Cardiac fibroblast (primary cell): ENCODE data around the gene BTNL2.

Source experiments
- DNase-seq, 2 donors: peaks; one replicate each; pipeline versions ENCODE4 v3.0.0 to v3.0.0-alpha.2; 2010; ENCODE audit warnings: low read depth in 2 of 2
- H3K4me3 ChIP-seq, 2 donors: replicated peaks in 1 of 2; 1 replicate in 1 of 2; 2 replicates in 1 of 2; pipeline ENCODE4 v1.5.1; 2011; ENCODE audit warnings: low read depth in 2 of 2, low read length in 2 of 2, mild to moderate bottlenecking in 2 of 2, moderate library complexity in 1 of 2
- TF ChIP-seq, protein P1 (sequence below): IDR thresholded peaks from one replicate; pipeline ENCODE4 v1.5.1; 2011; ENCODE audit warnings: low read depth, mild to moderate bottlenecking, low read length, inconsistent platforms

BTNL2 gene

DNA sequence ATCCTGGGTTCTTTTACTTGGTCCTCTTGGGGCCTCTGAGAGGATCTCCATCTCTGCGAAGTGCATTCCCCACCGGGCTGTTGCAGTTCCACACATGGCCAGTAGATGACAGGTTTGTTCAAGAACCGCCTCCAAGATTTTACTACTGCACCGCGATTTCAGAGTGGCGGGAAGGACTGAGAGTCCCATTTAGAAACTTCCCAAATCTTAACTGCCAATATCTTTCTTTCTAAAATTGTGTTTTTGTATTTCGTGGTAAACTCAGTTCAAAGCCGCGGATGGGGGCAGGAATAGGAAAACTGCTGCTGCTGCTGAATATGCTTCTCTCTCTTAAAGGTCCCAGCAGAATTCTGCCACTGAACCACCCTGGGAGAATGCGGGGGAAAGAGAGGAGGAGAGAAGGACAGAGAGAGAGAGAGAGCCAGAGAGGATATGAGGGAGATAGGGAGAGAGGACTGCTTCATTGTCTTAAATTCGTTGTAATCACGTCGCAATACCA is 8.6 kb upstream of the BTNL2 start:
- DNase-seq = peak; percentile 76 to 81
- no peak overlapping the region for H3K4me3 ChIP-seq
- TF ChIP-seq, protein P1, sequence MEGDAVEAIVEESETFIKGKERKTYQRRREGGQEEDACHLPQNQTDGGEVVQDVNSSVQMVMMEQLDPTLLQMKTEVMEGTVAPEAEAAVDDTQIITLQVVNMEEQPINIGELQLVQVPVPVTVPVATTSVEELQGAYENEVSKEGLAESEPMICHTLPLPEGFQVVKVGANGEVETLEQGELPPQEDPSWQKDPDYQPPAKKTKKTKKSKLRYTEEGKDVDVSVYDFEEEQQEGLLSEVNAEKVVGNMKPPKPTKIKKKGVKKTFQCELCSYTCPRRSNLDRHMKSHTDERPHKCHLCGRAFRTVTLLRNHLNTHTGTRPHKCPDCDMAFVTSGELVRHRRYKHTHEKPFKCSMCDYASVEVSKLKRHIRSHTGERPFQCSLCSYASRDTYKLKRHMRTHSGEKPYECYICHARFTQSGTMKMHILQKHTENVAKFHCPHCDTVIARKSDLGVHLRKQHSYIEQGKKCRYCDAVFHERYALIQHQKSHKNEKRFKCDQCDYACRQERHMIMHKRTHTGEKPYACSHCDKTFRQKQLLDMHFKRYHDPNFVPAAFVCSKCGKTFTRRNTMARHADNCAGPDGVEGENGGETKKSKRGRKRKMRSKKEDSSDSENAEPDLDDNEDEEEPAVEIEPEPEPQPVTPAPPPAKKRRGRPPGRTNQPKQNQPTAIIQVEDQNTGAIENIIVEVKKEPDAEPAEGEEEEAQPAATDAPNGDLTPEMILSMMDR = peak; percentile 98

DNA sequence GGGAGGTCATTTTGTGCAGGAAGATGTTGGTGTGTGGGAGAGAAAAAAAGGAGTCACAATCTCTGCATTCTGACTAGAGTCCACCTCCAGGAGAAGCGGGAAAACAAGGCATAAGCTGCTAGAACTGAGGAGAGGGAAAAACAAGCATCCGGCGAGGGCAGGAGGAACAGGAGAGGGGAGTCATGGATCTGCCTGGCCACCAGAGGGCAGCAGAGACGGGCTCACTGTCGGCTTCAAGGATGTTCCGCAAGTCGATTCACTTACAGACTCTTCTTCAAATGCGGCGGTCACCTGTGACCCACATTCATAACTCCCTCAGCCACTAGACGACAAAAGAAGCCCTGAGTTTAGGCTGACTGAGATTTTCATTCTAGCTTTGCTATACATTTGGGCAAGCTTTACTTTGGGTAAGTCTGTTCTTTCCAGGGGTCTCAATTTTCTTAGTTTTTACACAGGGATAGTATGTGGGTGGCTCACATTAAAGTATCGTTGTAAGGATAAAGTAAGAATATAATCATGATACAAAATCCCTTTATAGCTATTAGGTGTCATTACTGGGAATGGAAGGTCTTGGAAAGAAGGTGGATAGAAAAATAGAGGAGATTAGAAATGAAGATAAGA is 6.6 kb upstream of the BTNL2 start:
- TF ChIP-seq, protein P1 = peak; percentile 96
- no peak overlapping the region for H3K4me3 ChIP-seq
- DNase-seq = peak; percentile 77 to 85

DNA sequence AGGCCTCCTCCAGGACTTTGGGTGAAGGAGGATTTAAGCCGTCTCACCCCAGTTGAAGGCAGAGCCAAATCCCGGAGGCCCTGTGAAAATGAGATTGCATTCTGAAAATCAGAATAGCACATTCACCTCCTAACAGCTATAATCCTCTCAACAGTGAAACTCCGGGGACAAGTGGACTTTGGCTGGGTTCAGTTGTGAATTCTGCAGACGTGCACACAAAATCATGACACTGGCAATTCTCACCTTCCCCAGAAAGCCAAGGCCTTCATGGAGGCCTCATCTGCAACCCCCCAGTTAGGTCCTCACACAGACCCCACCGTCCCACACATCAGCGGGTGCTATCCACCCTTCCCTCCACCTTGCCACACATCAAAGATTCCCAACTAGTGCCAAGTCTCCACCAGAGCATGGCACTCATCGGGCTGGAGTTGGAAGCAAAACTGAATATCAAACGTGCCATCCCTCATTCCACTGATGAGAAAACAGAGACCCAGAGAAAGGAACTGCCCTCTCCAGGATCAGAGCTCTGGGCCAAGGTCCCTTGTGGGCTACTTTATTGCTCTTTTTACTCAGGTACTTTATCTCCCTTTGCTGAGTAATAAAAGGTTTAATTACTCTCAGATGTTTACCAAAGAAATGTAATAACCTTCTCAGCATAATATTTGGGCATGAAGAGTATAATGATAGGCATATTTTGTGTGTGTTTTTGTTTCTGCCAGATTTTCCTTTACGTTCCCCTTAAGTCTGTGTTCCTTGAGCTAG is 4.8 kb upstream of the BTNL2 start:
- DNase-seq = no peak
- TF ChIP-seq, protein P1 = no peak
- no peak overlapping the region for H3K4me3 ChIP-seq

DNA sequence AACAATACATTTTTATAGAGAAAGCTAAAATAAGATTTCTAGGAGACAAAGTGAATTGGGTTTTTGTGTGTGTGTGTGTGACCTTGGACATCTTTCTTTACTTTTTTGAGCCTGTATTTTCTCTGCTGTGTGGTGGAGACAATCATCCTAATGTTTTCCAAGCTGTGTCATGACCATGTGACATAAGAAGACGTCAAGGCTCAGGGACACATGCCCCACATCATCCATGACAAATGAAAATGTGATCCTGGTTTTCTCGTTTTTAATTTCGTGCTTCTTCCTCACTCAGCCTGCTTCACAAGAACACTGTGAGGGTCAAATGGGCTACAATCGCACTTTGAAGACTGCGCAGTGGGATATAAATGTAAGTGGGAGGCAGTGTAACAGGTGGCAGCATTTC is 3.9 kb upstream of the BTNL2 start:
- DNase-seq = no peak
- TF ChIP-seq, protein P1 = no peak

DNA sequence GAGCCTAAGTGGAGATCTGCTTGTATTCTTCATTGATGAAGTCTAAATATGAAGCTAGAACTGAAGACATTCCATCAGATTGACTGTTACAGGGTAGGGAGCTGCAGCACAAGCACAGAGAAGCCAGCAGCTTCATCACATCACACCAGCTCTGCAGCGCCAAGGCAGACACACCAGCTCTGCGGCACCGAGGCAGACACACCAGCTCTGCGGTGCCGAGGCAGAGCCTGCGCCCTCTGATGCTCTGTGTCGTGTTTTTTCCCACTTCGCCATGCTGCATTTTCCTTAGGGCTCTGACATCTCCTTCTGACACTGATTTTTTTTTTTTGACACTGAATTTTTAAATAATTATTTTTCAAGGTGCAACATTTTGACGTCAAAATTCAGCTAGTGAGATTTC is 784 bp downstream of the BTNL2 start:
- TF ChIP-seq, protein P1 = no peak
- DNase-seq = no peak
- no peak overlapping the region for H3K4me3 ChIP-seq

More for the DNA sequence above, 3.9 kb upstream of the BTNL2 start:
- H3K4me3 ChIP-seq = no peak overlapping the region

DNA sequence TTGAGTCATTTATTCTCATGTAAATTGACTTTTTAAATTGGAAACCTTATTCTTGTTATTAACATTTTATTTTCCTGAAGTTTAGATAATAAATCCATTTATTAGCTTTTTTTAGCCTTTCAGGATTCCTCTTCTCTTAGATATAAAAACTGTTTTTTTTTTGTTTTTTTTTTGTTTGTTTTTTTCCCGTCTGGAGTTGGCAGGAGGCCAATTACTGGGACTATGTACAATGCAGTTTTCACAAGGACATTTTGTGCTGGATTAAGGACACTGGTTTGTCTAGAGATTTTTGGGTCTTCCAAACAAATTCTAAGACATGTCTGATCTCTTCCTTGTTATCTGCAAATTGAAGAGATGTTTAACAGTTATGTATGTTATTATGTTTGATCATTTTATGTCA is 1.3 kb downstream of the BTNL2 start:
- TF ChIP-seq, protein P1 = no peak
- no peak overlapping the region for H3K4me3 ChIP-seq
- DNase-seq = no peak
